Erythroblast (primary cell): ENCODE measurements around the gene TCL1B.

Experiments
- GATA1 ChIP-seq: IDR thresholded peaks from 2 replicates; pipeline ENCODE4 v1.6.1; 2011; ENCODE audit warnings: low read depth, mild to moderate bottlenecking, control low read depth, low read length, moderate library complexity
- POLR2A ChIP-seq: IDR thresholded peaks from 2 replicates; pipeline ENCODE4 v1.6.1; 2011; ENCODE audit warnings: mild to moderate bottlenecking, low read length

GRCh38 chr14:95711476-95712176, 25.4 kb downstream of the TCL1B start:
- TF ChIP-seq POLR2A (no peak), GATA1 (no peak)
